Measurements from ENCODE around the gene DGKQ.

GRCh38 chr4:911871-912490 lies 61.4 kb downstream of the DGKQ start:
- TF ChIP-seq CTCF (IDR thresholded peaks at IDR 0.05) = no peak
- TF ChIP-seq EZH2phosphoT487 (IDR thresholded peaks at IDR 0.05) = no peak
- TF ChIP-seq EZH2 (IDR thresholded peaks at IDR 0.05) = no peak
